Left lung (tissue), 10 donors: ENCODE measurements around the gene MZT2B. TPM values are rescaled to one million over a fixed set of nuclear protein-coding genes. Genes with fewer than 3 reads are reported as not detected.
A peak's percentile ranks its signal among the peaks of the same experiment; 100 is the strongest.
"Not testable (repeated sequence)": the region's sequence is repeated elsewhere in the genome, so short reads cannot be mapped to it uniquely, and the experiment has no call there.

Experiments
- ATAC-seq: fragments of 200-7000 bp; cut with Tn5 transposase; one replicate; pipeline ENCODE4 v1.9.1; 2020; ENCODE audit warnings: moderate library complexity
- DNase-seq, 4 donors: peaks; one replicate each; pipeline ENCODE4 v3.0.0-alpha.2; 2013 to 2020
- H3K27ac ChIP-seq, 2 donors: fragments of 200-600 bp; sonication (generic) in 1 of 2; one replicate each; pipeline versions ENCODE4 v1.5.0 to v1.8.0; 2020 to 2021
- H3K27me3 ChIP-seq, 2 donors: fragments of 200-600 bp; sonication (generic) in 1 of 2; one replicate each; pipeline versions ENCODE4 v1.5.0 to v1.8.0; 2020 to 2021
- H3K36me3 ChIP-seq, 2 donors: fragments of 200-600 bp; sonication (generic) in 1 of 2; one replicate each; pipeline versions ENCODE4 v1.5.0 to v1.8.0; 2020 to 2021
- H3K4me1 ChIP-seq, 2 donors: fragments of 200-600 bp; one replicate each; pipeline ENCODE4 v1.8.0; 2021
- H3K4me3 ChIP-seq, 2 donors: fragments of 200-600 bp; sonication (generic) in 1 of 2; one replicate each; pipeline versions ENCODE4 v1.5.0 to v1.8.0; 2020 to 2021; ENCODE audit warnings: mild to moderate bottlenecking in 1 of 2
- H3K9me3 ChIP-seq, 2 donors: fragments of 200-600 bp; sonication (generic) in 1 of 2; one replicate each; pipeline versions ENCODE4 v1.5.0 to v1.8.0; 2020 to 2021
- intact Hi-C, 2 donors: fragments of 100-400 bp; cut with DNase I; formaldehyde crosslinking; loops; one replicate each; pipeline versions ENCODE4 v1.11.2 to v1.14.2; 2022
- polyA plus RNA-seq, 6 donors: library from polyadenylated mRNA; unstranded; fragments of 120-200 nt; gene quantifications; one replicate each; pipeline ENCODE4 v1.2.1, GENCODE V29; 2013; ENCODE audit not compliant: insufficient read length in 6 of 6
- total RNA-seq, 2 donors: library from RNA; stranded (reverse); fragmentation: NEBNext Ultra II Directional; extraction: Animal tissue kit (Norgen Biotek cat#: 25700); gene quantifications; one replicate each; pipeline ENCODE4 v1.2.1, GENCODE V29; 2021
- donor health status: DM: no; HTN: yes; CAD: no.
- donor health status: DM: no; HTN: no; CAD: no.

Gene MZT2B
- total and polyA plus RNA-seq, 8 donors, result 67.7 to 178 (median 128) TPM

DNA sequence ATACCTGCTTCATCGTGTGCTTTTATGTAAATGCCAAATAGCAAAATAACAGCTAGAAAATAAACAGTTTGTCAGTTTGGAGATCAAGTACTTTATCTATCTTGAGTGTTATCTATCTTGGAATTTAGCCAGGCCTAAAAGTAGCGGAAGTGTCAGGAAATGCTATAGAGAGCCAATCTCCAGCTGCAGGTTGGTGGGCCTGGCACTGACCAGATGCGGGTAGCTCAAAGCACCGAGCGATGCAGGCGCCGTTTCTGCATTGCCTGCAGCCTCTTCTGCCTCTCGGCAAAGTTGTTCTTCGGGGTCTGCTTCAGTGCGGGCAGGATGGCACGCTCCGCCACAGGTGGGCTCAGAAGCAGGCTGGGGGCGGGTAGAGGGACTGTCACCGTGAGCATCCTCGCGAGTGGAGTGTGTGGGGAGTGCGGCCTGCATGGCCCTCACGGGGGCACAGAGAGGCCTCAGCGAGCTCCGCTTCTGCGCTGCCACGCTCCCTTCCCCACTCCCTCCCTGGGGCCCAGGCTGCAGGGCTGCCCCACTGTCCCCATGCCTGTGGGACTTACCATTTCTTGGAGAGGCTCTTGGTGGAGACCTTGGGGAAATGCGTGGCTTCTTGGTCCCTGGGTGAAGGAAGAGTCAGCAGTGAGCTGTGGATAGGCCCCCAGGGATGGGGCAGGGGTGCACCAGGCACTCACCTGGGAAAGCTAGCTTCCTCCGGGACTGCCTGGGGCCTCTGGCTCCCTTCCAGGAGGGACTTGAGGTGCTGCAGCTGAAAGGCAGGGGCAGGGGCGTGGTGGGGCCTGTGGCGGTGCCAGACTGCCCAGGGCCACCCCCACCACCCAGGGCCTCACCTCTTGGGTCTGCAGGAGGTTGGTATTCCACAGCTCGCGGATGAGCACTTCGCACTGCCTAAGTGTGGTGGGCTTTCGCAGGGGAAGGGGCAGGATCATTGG is 42.5 kb upstream of the MZT2B start:
- H3K4me1 ChIP-seq, H3K27ac ChIP-seq, intact Hi-C loops, H3K9me3 ChIP-seq, DNase-seq, H3K36me3 ChIP-seq, H3K4me3 ChIP-seq, ATAC-seq: not testable (repeated sequence)
- H3K27me3 ChIP-seq, result peaks cover 0 to 24% of the 10 kb centered on the region in 2 donors

DNA sequence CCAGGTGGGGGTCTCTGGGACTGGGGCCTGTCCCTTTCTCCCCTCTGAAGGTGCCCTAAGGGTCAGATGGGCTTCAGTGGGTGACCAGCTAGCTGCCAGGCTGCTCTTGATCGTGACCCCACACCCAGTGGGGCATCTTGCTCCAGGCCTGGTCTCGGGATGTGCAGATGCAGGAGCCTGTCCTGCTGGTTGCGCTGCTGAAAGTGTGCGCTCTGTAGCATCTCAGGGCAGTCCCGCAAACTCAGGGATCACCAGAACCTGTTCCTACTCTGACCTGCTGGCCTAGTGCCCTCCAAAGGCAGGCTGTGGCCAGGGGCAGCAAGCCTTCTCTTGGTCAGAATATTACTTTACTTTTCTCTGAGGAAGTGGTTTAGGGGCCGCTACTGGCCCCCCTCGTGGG is 41.5 kb upstream of the MZT2B start:
- H3K4me3 ChIP-seq, H3K4me1 ChIP-seq, DNase-seq, intact Hi-C loops, H3K36me3 ChIP-seq, ATAC-seq, H3K9me3 ChIP-seq, H3K27ac ChIP-seq: not testable (repeated sequence)
- H3K27me3 ChIP-seq, result peaks cover 0 to 33% of the 10 kb centered on the region in 2 donors

DNA sequence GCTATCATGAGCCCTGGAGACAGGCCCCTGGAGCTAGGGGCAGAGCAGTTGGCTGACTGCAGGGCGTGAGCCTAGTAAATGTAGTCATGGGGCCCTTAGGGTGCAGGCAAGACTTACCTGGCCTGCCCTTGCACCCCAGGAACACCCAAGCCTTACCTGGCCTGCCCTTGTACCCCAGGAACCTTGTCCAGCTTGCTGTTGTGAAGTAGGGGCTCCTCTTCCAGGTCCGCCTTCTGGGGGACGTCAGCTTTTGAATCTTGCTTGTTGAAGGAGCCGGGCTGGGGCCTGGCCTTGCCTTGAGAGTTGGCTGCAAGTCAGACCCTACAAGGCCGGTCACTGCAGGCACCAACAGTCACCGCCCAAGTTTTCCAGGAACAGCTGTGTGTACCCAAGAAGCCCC is 41.1 kb upstream of the MZT2B start:
- intact Hi-C loops, result not testable (repeated sequence)

GRCh38 chr2:130141645-130142370 is 40.3 kb upstream of the MZT2B start:
- intact Hi-C loops, H3K4me3 ChIP-seq, H3K27ac ChIP-seq, H3K36me3 ChIP-seq, ATAC-seq, H3K4me1 ChIP-seq, H3K9me3 ChIP-seq: not testable (repeated sequence)
- H3K27me3 ChIP-seq, result peaks cover 0 to 46% of the 10 kb centered on the region in 2 donors
- DNase-seq, result peak in 1 of 4 donors; percentile 63

More for the DNA sequence above, 41.1 kb upstream of the MZT2B start:
- ATAC-seq, DNase-seq, H3K36me3 ChIP-seq, H3K4me3 ChIP-seq, H3K27ac ChIP-seq, H3K4me1 ChIP-seq, H3K9me3 ChIP-seq: not testable (repeated sequence)
- H3K27me3 ChIP-seq, result peaks cover 0 to 38% of the 10 kb centered on the region in 2 donors

DNA sequence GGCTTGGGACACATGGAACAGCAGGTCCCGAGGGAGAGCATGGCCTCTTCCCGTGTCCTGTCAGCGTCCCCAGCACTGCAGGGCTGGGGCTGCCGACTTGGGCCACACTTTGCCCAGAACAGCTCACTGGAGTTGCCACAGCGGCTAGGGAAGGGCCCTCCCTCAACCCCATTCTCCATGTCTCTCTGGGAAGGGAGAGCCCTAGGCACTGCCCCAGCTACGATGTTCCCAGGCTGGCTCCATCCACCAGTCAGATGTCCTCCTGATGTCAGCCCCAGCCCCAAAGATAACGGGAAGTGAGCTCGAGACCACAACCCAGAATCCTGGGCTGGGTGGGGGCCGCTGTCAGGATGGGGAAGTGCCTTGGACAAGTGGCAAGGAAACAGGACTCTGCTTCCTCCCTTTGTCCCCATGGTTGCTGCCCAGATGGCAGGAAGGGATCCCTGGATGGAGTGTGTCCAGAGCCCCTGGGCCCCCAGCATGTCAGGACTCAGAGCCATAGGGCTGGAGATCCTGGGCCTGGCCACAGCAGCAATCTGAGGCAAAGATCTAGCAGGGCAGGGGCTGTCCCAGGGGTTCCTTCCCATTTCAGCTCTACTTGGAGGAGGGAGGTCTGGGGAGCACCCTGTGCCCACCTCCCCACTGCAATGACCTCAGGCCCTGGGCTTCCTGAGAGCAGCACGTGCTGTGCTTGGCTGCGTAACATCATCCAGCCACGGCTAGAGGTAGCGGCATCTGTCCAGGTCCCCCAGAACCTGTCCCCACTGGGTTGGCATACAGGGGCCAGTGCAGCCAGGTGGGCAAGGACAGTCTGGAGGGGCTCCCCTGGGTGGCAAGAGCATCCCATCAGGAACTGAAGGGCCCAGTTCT is 39.4 kb upstream of the MZT2B start:
- H3K4me3 ChIP-seq, H3K27ac ChIP-seq, H3K4me1 ChIP-seq, intact Hi-C loops, H3K36me3 ChIP-seq, H3K9me3 ChIP-seq, ATAC-seq: not testable (repeated sequence)
- peak in 1 of 4 donors; percentile 29 for DNase-seq
- H3K27me3 ChIP-seq, result peaks cover 0 to 54% of the 10 kb centered on the region in 2 donors

- peaks cover 0 to 54% of the 10 kb centered on the region in 2 donors for H3K27me3 ChIP-seq
- intact Hi-C loops, H3K27ac ChIP-seq, H3K9me3 ChIP-seq, H3K4me1 ChIP-seq, H3K4me3 ChIP-seq, ATAC-seq, H3K36me3 ChIP-seq: not testable (repeated sequence)
- DNase-seq, result peak in 1 of 4 donors; percentile 41
These were observed 38.6 kb upstream of the MZT2B start for GRCh38 chr2:130143266-130144039.

- intact Hi-C loops, H3K27ac ChIP-seq, H3K4me1 ChIP-seq, H3K9me3 ChIP-seq, H3K36me3 ChIP-seq: not testable (repeated sequence)
- Histone ChIP-seq H3K4me3 (peak within 1 kb of the TSS; percentile 5 to 17), H3K27me3 (peaks cover 0 to 54% of the 10 kb centered on the region in 2 donors)
- ATAC-seq (peak; percentile 90), DNase-seq (peak in 3 of 4 donors; percentile 14 to 69 (median 43))
These were observed 37.1 kb upstream of the MZT2B start, which contains the start of gene CCDC74B for GRCh38 chr2:130145006-130145414. CCDC74B (minus strand) TSS chr2:130145112; CDS start chr2:130144996, 116 bp downstream.

- intact Hi-C loops, H3K4me1 ChIP-seq, H3K27ac ChIP-seq, ATAC-seq, H3K4me3 ChIP-seq, DNase-seq, H3K9me3 ChIP-seq: not testable (repeated sequence)
- Histone ChIP-seq H3K27me3 (peaks cover 0 to 40% of the 10 kb centered on the region in 2 donors), H3K36me3 (peaks cover 0 to 22% of the 10 kb centered on the region in 2 donors)
These were observed 33.5 kb upstream of the MZT2B start for GRCh38 chr2:130148515-130148914.
